ENCODE measurements around the gene FBXW11. TPM values are rescaled to one million over a fixed set of nuclear protein-coding genes. Genes with fewer than 3 reads are reported as not detected.

The FBXW11 gene
- total RNA-seq, 2 donors from 2014 or later: 54.7 to 61.4 TPM

DNA sequence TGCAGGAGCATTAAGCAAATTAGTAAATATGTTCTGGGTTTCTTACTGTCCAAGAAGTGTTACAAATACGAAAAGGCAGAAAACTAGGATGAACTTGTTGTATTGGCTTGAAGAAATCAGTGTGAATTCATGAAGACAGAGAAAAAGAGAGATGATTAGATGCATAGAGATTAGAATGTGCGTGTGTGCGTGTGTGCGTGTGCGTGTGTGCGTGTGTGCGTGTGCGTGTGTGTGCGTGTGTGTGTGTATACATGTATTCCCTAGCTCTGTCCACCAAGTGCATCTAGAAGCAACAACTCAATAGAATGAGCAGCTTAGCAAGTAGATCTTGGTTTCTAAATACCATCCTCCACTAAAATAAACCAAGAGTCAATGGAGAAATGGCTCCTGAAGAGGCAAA, 179.3 kb downstream of the FBXW11 start:
- WGBS: 97% methylated on average over 9 of the region's 9 CpGs
- no peak for TF ChIP-seq POLR2AphosphoS5 (IDR thresholded peaks at IDR 0.05)
- TF ChIP-seq, protein P1, sequence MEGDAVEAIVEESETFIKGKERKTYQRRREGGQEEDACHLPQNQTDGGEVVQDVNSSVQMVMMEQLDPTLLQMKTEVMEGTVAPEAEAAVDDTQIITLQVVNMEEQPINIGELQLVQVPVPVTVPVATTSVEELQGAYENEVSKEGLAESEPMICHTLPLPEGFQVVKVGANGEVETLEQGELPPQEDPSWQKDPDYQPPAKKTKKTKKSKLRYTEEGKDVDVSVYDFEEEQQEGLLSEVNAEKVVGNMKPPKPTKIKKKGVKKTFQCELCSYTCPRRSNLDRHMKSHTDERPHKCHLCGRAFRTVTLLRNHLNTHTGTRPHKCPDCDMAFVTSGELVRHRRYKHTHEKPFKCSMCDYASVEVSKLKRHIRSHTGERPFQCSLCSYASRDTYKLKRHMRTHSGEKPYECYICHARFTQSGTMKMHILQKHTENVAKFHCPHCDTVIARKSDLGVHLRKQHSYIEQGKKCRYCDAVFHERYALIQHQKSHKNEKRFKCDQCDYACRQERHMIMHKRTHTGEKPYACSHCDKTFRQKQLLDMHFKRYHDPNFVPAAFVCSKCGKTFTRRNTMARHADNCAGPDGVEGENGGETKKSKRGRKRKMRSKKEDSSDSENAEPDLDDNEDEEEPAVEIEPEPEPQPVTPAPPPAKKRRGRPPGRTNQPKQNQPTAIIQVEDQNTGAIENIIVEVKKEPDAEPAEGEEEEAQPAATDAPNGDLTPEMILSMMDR (IDR thresholded peaks at IDR 0.05): no peak
- no peak for TF ChIP-seq POLR2A (IDR thresholded peaks at IDR 0.05)
- H3K9me3 ChIP-seq: no peaks in the 10 kb centered on the region
- no peak overlapping the region for H3K27ac ChIP-seq
- intact Hi-C loops (cut with DNase I): no loop called here
- H3K36me3 ChIP-seq: no peaks in the 10 kb centered on the region
- no peak for DNase-seq (ENCODE audit: low spot score)
- no peak overlapping the region for H3K4me3 ChIP-seq
- H3K4me1 ChIP-seq (replicated peaks): no peaks in the 10 kb centered on the region
- H3K27me3 ChIP-seq (replicated peaks; ENCODE audit: insufficient read depth): no peaks in the 10 kb centered on the region

DNA sequence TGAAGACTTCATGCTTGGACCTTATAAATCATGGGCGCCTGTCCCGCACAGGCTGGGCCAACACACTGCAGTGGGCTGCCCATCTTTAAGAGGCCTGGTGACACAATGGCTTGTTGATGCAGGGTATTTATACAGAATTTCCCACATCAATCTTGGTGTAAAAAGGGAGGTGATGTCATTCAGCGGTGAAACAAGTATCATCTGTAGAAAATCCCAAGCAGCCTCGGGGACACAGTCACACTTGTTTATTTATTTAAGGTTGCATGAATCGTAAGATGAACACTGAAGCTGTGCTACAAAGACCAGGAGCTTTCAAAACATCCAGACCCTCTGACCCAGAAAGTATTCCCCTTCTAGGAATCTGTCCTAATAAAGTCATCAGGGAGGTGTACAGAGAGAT, 180.3 kb downstream of the FBXW11 start:
- no peak for DNase-seq (ENCODE audit: low spot score)
- Histone ChIP-seq H3K27ac (no peak overlapping the region), H3K9me3 (no peaks in the 10 kb centered on the region), H3K36me3 (no peaks in the 10 kb centered on the region), H3K4me3 (no peak overlapping the region), H3K27me3 (replicated peaks; ENCODE audit: insufficient read depth) (no peaks in the 10 kb centered on the region), H3K4me1 (replicated peaks) (no peaks in the 10 kb centered on the region)
- WGBS: 48% methylated on average over 5 of the region's 5 CpGs
- intact Hi-C loops (cut with DNase I): no loop called here
- TF ChIP-seq, protein P1 (IDR thresholded peaks at IDR 0.05): no peak
- TF ChIP-seq POLR2A (IDR thresholded peaks at IDR 0.05) (no peak), POLR2AphosphoS5 (IDR thresholded peaks at IDR 0.05) (no peak)

DNA sequence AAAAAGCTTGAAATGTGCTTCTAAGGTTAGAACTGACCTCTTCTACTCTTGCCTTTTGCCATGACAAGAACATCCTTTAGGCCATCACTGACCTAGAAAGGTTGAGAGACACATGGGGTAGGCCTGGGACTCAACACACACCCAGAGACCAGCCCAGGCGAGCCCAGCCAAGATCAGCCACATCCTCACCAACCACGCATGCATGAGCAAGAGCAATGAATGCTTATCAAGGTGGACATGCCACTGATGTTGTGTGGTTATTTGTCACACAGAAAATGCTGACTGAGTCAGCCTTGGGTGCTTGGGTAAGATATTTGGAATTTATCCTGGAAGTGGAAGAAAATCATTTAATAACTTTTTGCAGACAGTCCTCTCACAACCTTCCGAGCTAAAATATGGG, 181.4 kb downstream of the FBXW11 start:
- no peak overlapping the region for H3K27ac ChIP-seq
- DNase-seq (ENCODE audit: low spot score): no peak
- intact Hi-C loops (cut with DNase I): no loop called here
- TF ChIP-seq, protein P1 (IDR thresholded peaks at IDR 0.05): no peak
- no peak for TF ChIP-seq POLR2AphosphoS5 (IDR thresholded peaks at IDR 0.05)
- no peak for TF ChIP-seq POLR2A (IDR thresholded peaks at IDR 0.05)
- no peaks in the 10 kb centered on the region for H3K36me3 ChIP-seq
- WGBS: 96% methylated on average over 3 of the region's 3 CpGs
- H3K27me3 ChIP-seq (replicated peaks; ENCODE audit: insufficient read depth): no peaks in the 10 kb centered on the region
- H3K9me3 ChIP-seq: no peaks in the 10 kb centered on the region
- no peaks in the 10 kb centered on the region for H3K4me1 ChIP-seq (replicated peaks)
- H3K4me3 ChIP-seq: no peak overlapping the region

DNA sequence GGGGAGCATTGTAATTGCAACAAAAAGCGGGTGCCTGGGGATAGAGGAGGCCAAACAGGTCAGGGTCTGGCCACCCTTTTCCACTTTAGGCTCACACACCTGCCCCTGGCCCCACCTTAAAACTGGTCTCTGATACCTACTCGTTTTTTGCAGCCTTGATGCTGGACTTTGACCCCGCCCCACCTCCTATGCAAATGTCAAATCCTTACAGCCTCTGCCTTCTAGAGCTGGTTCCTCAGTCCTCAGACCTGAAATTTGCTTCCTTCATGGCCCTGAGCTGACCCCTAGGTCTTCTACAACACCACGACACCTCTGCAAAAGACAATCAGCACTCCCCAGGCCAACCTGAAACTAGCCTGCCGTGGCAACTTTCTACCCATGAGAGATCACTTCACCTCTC, 183.2 kb downstream of the FBXW11 start:
- Histone ChIP-seq H3K4me1 (replicated peaks) (no peaks in the 10 kb centered on the region), H3K27me3 (replicated peaks; ENCODE audit: insufficient read depth) (no peaks in the 10 kb centered on the region), H3K27ac (no peak overlapping the region), H3K36me3 (no peaks in the 10 kb centered on the region), H3K9me3 (no peaks in the 10 kb centered on the region), H3K4me3 (no peak overlapping the region)
- 73% methylated on average over 5 of the region's 5 CpGs for WGBS
- no peak for DNase-seq (ENCODE audit: low spot score)
- intact Hi-C loops (cut with DNase I): no loop called here
- TF ChIP-seq POLR2AphosphoS5 (IDR thresholded peaks at IDR 0.05): no peak
- no peak for TF ChIP-seq POLR2A (IDR thresholded peaks at IDR 0.05)
- TF ChIP-seq, protein P1 (IDR thresholded peaks at IDR 0.05): no peak

DNA sequence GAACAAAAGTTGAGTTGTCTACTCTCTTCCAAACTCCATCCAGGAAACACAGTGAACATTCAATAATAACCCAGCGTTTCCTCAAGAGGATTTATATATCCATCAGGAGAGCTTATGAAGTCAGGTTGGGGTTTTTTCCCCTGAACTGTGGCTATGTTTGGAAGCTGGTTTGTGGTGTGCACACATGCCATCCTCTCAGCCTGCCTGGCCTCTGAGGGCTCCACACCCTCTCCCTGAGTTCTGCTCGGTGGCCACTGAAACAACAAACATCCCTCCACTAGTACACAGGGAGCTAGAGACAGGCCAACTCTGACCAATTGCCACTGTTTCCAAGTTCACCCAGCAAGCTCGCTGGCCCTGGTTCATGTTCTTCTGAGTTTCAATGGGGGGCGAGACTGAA, 185.2 kb downstream of the FBXW11 start:
- 89% methylated on average over 4 of the region's 4 CpGs for WGBS
- no peak for TF ChIP-seq POLR2A (IDR thresholded peaks at IDR 0.05)
- TF ChIP-seq POLR2AphosphoS5 (IDR thresholded peaks at IDR 0.05): no peak
- TF ChIP-seq, protein P1 (IDR thresholded peaks at IDR 0.05): no peak
- intact Hi-C loops (cut with DNase I): no loop called here
- no peaks in the 10 kb centered on the region for H3K4me1 ChIP-seq (replicated peaks)
- no peaks in the 10 kb centered on the region for H3K9me3 ChIP-seq
- no peak overlapping the region for H3K27ac ChIP-seq
- no peak overlapping the region for H3K4me3 ChIP-seq
- H3K27me3 ChIP-seq (replicated peaks; ENCODE audit: insufficient read depth): no peaks in the 10 kb centered on the region
- no peaks in the 10 kb centered on the region for H3K36me3 ChIP-seq
- DNase-seq (ENCODE audit: low spot score): no peak
